AG09319 (cell line): ENCODE data around the gene SIAH3.

Experiments
- DNase-seq: peaks from one replicate; pipeline ENCODE4 v3.0.0-alpha.2; 2010; ENCODE audit warnings: low read depth; ENCODE audit errors: extremely low read depth
- CTCF ChIP-seq: IDR thresholded peaks from 2 replicates; pipeline ENCODE4 v1.5.1; 2011; ENCODE audit warnings: low read depth, mild to moderate bottlenecking, inconsistent platforms, low read length, moderate library complexity

SIAH3 gene

DNA sequence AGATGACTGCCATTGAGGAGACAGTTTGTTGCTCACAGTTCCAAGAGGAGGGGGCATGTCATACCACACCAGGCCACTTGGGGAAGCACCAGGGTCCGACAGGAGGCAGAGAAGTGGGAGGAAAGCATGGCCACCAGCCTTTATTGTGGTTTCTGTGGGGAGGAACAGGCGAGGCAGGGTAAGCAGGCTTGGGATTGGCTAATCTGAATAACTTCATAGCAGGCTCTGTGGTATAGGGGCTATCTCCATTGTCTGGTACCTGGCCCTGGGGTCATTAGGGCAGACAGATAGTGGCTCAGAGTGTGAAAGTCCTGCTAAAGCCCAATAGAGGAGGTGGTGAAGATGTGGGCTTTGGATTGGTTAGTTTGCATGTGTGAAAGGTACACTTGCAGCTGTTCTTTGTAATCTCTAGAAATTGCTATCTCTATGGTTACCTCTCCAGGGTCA, 114.0 kb downstream of the SIAH3 start:
- DNase-seq: no peak
- TF ChIP-seq CTCF: no peak

DNA sequence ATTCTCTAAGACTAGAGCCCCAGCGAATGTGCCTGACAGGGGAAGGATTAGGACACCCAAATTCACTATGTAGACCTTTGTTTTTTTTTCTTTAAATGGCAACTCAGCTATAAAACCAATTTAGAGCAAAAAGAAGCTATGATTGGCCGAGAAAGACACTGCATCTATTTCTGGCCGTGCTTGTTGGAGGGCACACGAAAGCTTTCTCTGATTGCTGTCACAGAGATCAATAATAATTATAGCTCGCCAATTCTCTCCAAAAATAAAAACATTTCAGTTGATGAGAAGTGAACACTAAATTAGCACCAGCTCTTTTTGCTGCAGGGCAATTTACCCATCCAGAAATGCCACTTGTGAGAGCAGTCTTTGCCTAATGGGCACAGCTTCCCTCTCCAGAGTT, 118.2 kb downstream of the SIAH3 start:
- DNase-seq: no peak
- no peak for TF ChIP-seq CTCF

- no peak for DNase-seq
- TF ChIP-seq CTCF: no peak
Measured at GRCh38 chr13:45732916-45733315, 118.6 kb downstream of the SIAH3 start.

DNA sequence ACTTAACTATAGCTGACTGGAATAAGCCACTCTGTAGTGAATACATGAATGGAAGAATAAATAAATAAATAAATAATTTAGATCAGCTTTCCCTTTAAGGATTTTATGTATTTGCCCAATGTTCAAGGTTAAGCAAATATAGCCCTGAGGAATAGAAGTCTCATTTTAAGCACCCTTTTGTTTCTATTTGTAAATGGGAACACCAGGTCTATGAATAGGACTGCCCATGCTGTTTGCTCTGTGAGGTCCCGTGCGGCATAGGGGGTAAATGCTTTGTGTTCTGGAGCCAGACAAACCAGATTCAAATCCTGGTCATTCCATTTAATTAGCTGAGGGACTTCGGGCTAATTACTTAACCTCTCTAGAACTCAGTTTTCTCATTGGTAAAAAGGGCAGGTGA, 120.1 kb downstream of the SIAH3 start:
- DNase-seq: no peak
- no peak for TF ChIP-seq CTCF

DNA sequence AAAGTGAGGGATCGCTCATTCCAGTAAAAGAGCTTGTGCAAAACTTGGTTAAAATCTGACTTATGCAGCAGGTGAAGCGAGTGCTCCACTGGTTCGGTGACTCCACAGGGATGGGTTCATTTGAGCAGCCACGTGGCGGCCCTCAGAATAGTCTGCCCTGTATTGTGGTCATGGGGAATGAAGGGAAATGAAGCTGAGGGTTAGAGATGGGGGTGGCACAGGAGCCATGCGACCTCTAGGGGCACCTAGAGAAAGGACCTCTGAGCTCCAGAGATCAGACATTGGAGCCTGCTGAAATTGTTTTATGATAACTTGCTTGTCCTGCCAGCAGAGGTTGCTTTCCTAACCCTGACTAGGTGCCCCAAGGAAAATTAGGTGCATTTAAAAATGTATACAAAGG, 122.8 kb downstream of the SIAH3 start:
- no peak for DNase-seq
- no peak for TF ChIP-seq CTCF
